Measurements from ENCODE around the gene ZNF621.
"Not testable (repeated sequence)": the region's sequence is repeated elsewhere in the genome, so short reads cannot be mapped to it uniquely, and the experiment has no call there.

Gene ZNF621

GRCh38 chr3:40546816-40547215 is 22.1 kb downstream of the ZNF621 start:
- DNase-seq, result no peak

GRCh38 chr3:40550167-40550566 is 25.4 kb downstream of the ZNF621 start:
- DNase-seq, result no peak

GRCh38 chr3:40557575-40558161 is 32.9 kb downstream of the ZNF621 start:
- DNase-seq, result no peak

- not testable (repeated sequence) for DNase-seq
Measured at GRCh38 chr3:40562482-40562881, 37.7 kb downstream of the ZNF621 start.

GRCh38 chr3:40565629-40566028 is 40.9 kb downstream of the ZNF621 start:
- DNase-seq, result not testable (repeated sequence)

- DNase-seq, result no peak
Measured at GRCh38 chr3:40566694-40567093, 41.9 kb downstream of the ZNF621 start.

- DNase-seq, result no peak
Measured at GRCh38 chr3:40572588-40572987, 47.8 kb downstream of the ZNF621 start.

GRCh38 chr3:40574050-40574449 is 49.3 kb downstream of the ZNF621 start:
- DNase-seq, result no peak

- DNase-seq, result no peak
Measured at GRCh38 chr3:40574661-40575060, 49.9 kb downstream of the ZNF621 start.

- DNase-seq, result no peak
Measured at GRCh38 chr3:40576396-40576795, 51.6 kb downstream of the ZNF621 start.

GRCh38 chr3:40580494-40581091 is 55.8 kb downstream of the ZNF621 start:
- DNase-seq, result peak; percentile 41

- no peak for DNase-seq
Measured at GRCh38 chr3:40581166-40581565, 56.4 kb downstream of the ZNF621 start.

GRCh38 chr3:40582401-40583027 is 57.8 kb downstream of the ZNF621 start:
- no peak for DNase-seq

- DNase-seq, result no peak
Measured at GRCh38 chr3:40583691-40584090, 58.9 kb downstream of the ZNF621 start.

- DNase-seq, result peak; percentile 63
Measured at GRCh38 chr3:40584625-40585189, 59.9 kb downstream of the ZNF621 start.

- DNase-seq, result no peak
Measured at GRCh38 chr3:40585381-40586016, 60.7 kb downstream of the ZNF621 start.

- DNase-seq, result no peak
Measured at GRCh38 chr3:40586901-40587300, 62.1 kb downstream of the ZNF621 start.

GRCh38 chr3:40588406-40588805 is 63.6 kb downstream of the ZNF621 start:
- no peak for DNase-seq
